ENCODE measurements around the gene FAM177A1. TPM values are rescaled to one million over a fixed set of nuclear protein-coding genes. Genes with fewer than 3 reads are reported as not detected.

The FAM177A1 gene
- total and polyA plus RNA-seq, 11 donors = 56.3 to 129 (median 97.1) TPM

GRCh38 chr14:35001621-35002020 is 44.5 kb upstream of the FAM177A1 start:
- peaks cover 0 to 97% (median 65%) of the 10 kb centered on the region in 9 donors for H3K36me3 ChIP-seq
- H3K4me3 ChIP-seq = no peak overlapping the region
- ATAC-seq (no peak), DNase-seq (no peak)
- H3K27me3 ChIP-seq = no peaks in the 10 kb centered on the region
- TF ChIP-seq POLR2A (IDR thresholded peaks at IDR 0.05) (no peak), CTCF (IDR thresholded peaks at IDR 0.05) (no peak)
- no peaks in the 10 kb centered on the region for H3K9me3 ChIP-seq
- intact Hi-C loops (cut with DNase I) = no loop called here
- H3K4me1 ChIP-seq = peaks cover 0 to 8% (median 0%) of the 10 kb centered on the region in 12 donors
- no peak overlapping the region for H3K27ac ChIP-seq
- 88 to 94% (median 93%) methylated on average over 2 of the region's 2 CpGs for WGBS, 4 donors

- no peaks in the 10 kb centered on the region for H3K27me3 ChIP-seq
- ATAC-seq (no peak), DNase-seq (no peak)
- no peaks in the 10 kb centered on the region for H3K4me1 ChIP-seq
- no peaks in the 10 kb centered on the region for H3K9me3 ChIP-seq
- H3K27ac ChIP-seq = no peak overlapping the region
- peaks cover 0 to 96% (median 76%) of the 10 kb centered on the region in 9 donors for H3K36me3 ChIP-seq
- H3K4me3 ChIP-seq = no peak overlapping the region
- intact Hi-C loops (cut with DNase I) = no loop called here
- TF ChIP-seq POLR2A (IDR thresholded peaks at IDR 0.05) (no peak), CTCF (IDR thresholded peaks at IDR 0.05) (no peak)
- 91 to 100% (median 96%) methylated on average over 1 of the region's 1 CpG for WGBS, 4 donors
Measured at GRCh38 chr14:35004839-35005238, 41.2 kb upstream of the FAM177A1 start.

GRCh38 chr14:35016568-35016967 is 29.5 kb upstream of the FAM177A1 start:
- intact Hi-C loops (cut with DNase I) = no loop called here
- no peak for TF ChIP-seq CTCF (IDR thresholded peaks at IDR 0.05)
- no peak for TF ChIP-seq POLR2A (IDR thresholded peaks at IDR 0.05)
- ATAC-seq (no peak), DNase-seq (no peak)
- Histone ChIP-seq H3K27ac (no peak overlapping the region), H3K36me3 (peaks cover 0 to 100% (median 87%) of the 10 kb centered on the region in 9 donors), H3K9me3 (no peaks in the 10 kb centered on the region), H3K4me1 (peaks cover 0 to 11% (median 0%) of the 10 kb centered on the region in 12 donors), H3K27me3 (no peaks in the 10 kb centered on the region), H3K4me3 (no peak overlapping the region)
- WGBS, 4 donors = 89 to 100% (median 98%) methylated on average over 1 of the region's 1 CpG

GRCh38 chr14:35020713-35021112 is 25.4 kb upstream of the FAM177A1 start:
- Histone ChIP-seq H3K36me3 (peaks cover 0 to 99% (median 85%) of the 10 kb centered on the region in 9 donors), H3K27me3 (no peaks in the 10 kb centered on the region), H3K4me1 (peaks cover 0 to 11% (median 0%) of the 10 kb centered on the region in 12 donors), H3K4me3 (no peak overlapping the region), H3K27ac (peak overlapping the region in 1 of 12 donors; percentile 4), H3K9me3 (no peaks in the 10 kb centered on the region)
- TF ChIP-seq CTCF (IDR thresholded peaks at IDR 0.05) (no peak), POLR2A (IDR thresholded peaks at IDR 0.05) (no peak)
- ATAC-seq (no peak), DNase-seq (no peak)
- 66 to 82% (median 76%) methylated on average over 4 of the region's 4 CpGs for WGBS, 4 donors
- intact Hi-C loops (cut with DNase I) = no loop called here

Measured in heart left ventricle (tissue), 16 donors.